Common myeloid progenitor, CD34-positive (primary cell): ENCODE results near the gene MPP7.

Experiments used
- CTCF ChIA-PET: fragments of 350-600 bp; sonication (Branson Sonifier 250); formaldehyde crosslinking; loops from one replicate; lab custom pipeline; 2021; ENCODE audit warnings: antibody characterized with exemption; lab: Charles Lee
- POLR2A ChIA-PET: fragments of 350-600 bp; sonication (Branson Sonifier 250); formaldehyde crosslinking; loops from one replicate; lab custom pipeline; 2021; ENCODE audit warnings: antibody characterized with exemption; lab: Charles Lee
- DNase-seq, 3 donors: peaks; one replicate each; pipeline versions ENCODE4 v3.0.0 to v3.0.0-alpha.2; 2013
- H3K27ac ChIP-seq, 2 experiments: 1 replicate in 1 of 2; 2 replicates in 1 of 2; pipeline ENCODE4 v1.7.0; 2013; ENCODE audit warnings: inconsistent platforms in 2 of 2, low read length in 2 of 2, mild to moderate bottlenecking in 2 of 2, low read depth in 1 of 2, moderate library complexity in 1 of 2; ENCODE audit not compliant: severe bottlenecking in 2 of 2, insufficient read depth in 1 of 2, poor library complexity in 1 of 2
- H3K27me3 ChIP-seq, 5 experiments: replicated peaks in 2 of 5; 1 replicate in 3 of 5; 2 replicates in 2 of 5; pipeline versions ENCODE4 v1.6.1 to v1.7.0; 2013; ENCODE audit warnings: low read length in 4 of 5, mild to moderate bottlenecking in 2 of 5, moderate library complexity in 2 of 5, inconsistent platforms in 1 of 5; ENCODE audit not compliant: insufficient read depth in 5 of 5, control insufficient read depth in 4 of 5
- H3K36me3 ChIP-seq, 4 experiments: 1 replicate in 2 of 4; 2 replicates in 2 of 4; pipeline versions ENCODE4 v1.6.1 to v1.7.0; 2013; ENCODE audit warnings: low read length in 3 of 4, control low read depth in 1 of 4, mild to moderate bottlenecking in 1 of 4; ENCODE audit not compliant: control insufficient read depth in 4 of 4, insufficient read depth in 4 of 4
- H3K4me1 ChIP-seq, 4 experiments: 1 replicate in 3 of 4; 2 replicates in 1 of 4; pipeline versions ENCODE4 v1.6.1 to v1.7.1; 2013; ENCODE audit warnings: low read length in 3 of 4, mild to moderate bottlenecking in 3 of 4, control low read depth in 1 of 4, inconsistent platforms in 1 of 4, moderate library complexity in 1 of 4; ENCODE audit not compliant: control insufficient read depth in 4 of 4, insufficient read depth in 4 of 4; ENCODE audit errors: control extremely low read depth in 1 of 4
- H3K4me3 ChIP-seq, 7 experiments: 1 replicate in 4 of 7; 2 replicates in 3 of 7; pipeline versions ENCODE4 v1.5.1 to v1.7.0; 2013; ENCODE audit warnings: mild to moderate bottlenecking in 7 of 7, low read length in 6 of 7, moderate library complexity in 6 of 7, inconsistent platforms in 2 of 7, low read depth in 2 of 7, control low read depth in 1 of 7; ENCODE audit not compliant: insufficient read depth in 4 of 7, control insufficient read depth in 1 of 7; ENCODE audit errors: extremely low read depth in 1 of 7
- H3K9me3 ChIP-seq, 5 experiments: 1 replicate in 4 of 5; 2 replicates in 1 of 5; pipeline versions ENCODE4 v1.6.1 to v1.7.1; 2013; ENCODE audit warnings: low read length in 4 of 5, mild to moderate bottlenecking in 2 of 5, inconsistent platforms in 1 of 5, low read depth in 1 of 5, moderate library complexity in 1 of 5; ENCODE audit not compliant: control insufficient read depth in 4 of 5, insufficient read depth in 2 of 5; ENCODE audit errors: control extremely low read depth in 1 of 5
- WGBS: methylation state at CpG from one replicate; pipeline ENCODE4 v1.1.5; 2013; ENCODE audit not compliant: insufficient coverage; 5-methylcytosine and 5-hydroxymethylcytosine counted together

MPP7 gene

DNA sequence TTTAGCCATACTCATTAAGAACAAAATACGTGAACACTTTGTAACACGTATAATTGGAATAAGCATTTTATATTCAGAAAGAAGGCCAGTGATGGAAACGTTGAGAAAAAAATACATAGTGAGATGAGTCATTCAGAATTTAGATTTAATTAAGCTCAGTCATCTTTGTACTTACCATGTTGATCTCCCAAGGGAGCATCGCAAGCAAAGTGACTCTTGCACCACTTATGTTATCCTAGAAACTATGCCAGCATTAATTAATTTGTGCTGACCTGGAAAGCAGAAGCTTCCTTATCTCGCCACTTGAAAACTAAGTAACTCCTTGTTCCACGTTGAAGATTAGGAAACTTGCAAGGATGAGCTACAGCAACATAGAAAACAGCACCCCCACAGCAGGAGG is 9.7 kb upstream of the MPP7 start:
- no peak for DNase-seq
- ChIA-PET CTCF (interaction anchor here (1.0 to 2.5 kb wide), 9 partner anchors 9 to 64 kb away, joined by 3 to 14 read pairs (median 4); partner anchors contain the start of gene MPP7), POLR2A (no interaction called here)
- Histone ChIP-seq H3K4me1 (peaks cover 0 to 2% (median under 1%) of the 10 kb centered on the region in 4 experiments), H3K27me3 (no peaks in the 10 kb centered on the region), H3K9me3 (no peaks in the 10 kb centered on the region), H3K27ac (no peak overlapping the region), H3K36me3 (no peaks in the 10 kb centered on the region), H3K4me3 (no peak overlapping the region)
- WGBS = 69% methylated on average over 3 of the region's 6 CpGs

DNA sequence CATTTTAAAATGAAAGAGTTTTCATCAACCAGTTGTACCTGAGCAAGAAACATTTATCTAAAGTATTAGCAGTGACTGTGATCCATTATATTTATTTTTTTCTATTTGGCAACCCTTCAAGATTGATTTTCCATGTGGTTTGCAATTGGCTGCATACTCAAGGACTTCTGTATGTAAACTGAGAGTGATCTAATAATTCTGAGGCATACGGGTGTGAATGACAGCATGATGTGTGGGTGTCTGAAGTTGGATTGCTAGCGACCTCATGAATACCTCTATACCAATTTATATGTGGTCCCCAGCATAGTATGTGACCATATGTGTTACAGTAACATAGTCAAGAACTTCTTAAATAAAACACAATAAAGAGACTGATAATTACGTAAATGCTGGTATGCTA is 8.2 kb upstream of the MPP7 start:
- Histone ChIP-seq H3K27me3 (no peaks in the 10 kb centered on the region), H3K36me3 (no peaks in the 10 kb centered on the region), H3K4me1 (no peaks in the 10 kb centered on the region), H3K4me3 (no peak overlapping the region), H3K9me3 (no peaks in the 10 kb centered on the region), H3K27ac (no peak overlapping the region)
- ChIA-PET CTCF (interaction anchor here (0.6 to 2.5 kb wide), 4 partner anchors 8 to 29 kb away, joined by 3 to 14 read pairs (median 6); partner anchors contain the start of gene MPP7), POLR2A (no interaction called here)
- DNase-seq = no peak
- WGBS = no CpG with 5 or more reads among the region's 3 CpGs

DNA sequence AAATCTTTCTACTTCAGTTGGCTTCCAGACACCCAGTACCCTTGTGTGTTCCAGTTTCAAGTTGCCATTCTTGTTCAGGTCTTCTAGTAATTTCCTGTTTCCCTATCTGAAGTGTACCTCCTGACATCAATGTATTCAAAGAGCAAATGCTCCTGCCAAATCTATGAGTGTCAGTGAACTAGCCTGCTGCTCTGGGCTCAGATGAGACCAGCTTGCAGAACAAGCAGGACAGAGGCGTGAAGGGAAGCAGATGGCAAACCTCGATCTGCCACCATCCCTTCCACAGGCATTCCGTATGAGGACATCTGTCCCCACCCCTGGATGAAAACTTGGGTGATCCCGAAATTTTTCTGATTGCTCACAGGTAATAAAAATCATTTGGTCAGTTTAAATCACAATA is 4.4 kb upstream of the MPP7 start:
- H3K36me3 ChIP-seq = no peaks in the 10 kb centered on the region
- H3K27me3 ChIP-seq = no peaks in the 10 kb centered on the region
- peaks cover 7 to 15% (median 13%) of the 10 kb centered on the region in 4 experiments for H3K4me1 ChIP-seq
- no peak for DNase-seq
- POLR2A ChIA-PET = no interaction called here
- H3K4me3 ChIP-seq = no peak overlapping the region
- no peaks in the 10 kb centered on the region for H3K9me3 ChIP-seq
- CTCF ChIA-PET = no interaction called here
- WGBS = 95% methylated on average over 2 of the region's 4 CpGs
- H3K27ac ChIP-seq = no peak overlapping the region

DNA sequence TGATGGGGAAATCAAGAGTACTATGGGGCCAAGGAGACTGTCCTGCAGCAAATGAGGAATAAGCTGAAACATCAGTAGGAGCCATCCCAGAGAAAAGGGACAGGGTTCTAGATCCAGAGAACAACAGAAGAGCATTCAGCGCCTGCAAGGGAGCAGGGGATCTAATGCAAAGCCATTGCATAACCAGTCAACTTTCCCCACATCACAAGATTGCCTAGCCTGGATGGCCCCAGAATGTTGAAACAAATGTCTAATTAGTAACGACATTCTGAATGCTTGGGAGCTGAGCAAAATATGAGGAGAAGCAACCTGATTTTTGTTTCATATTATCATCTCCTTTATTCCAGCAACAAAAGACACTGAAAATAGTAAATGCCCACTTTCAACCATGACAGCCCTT is 2.7 kb upstream of the MPP7 start:
- no CpG with 5 or more reads among the region's 2 CpGs for WGBS
- H3K4me1 ChIP-seq = peaks cover 15 to 24% (median 20%) of the 10 kb centered on the region in 4 experiments
- H3K36me3 ChIP-seq = no peaks in the 10 kb centered on the region
- ChIA-PET CTCF (interaction anchor here (0.5 to 1.2 kb wide), 4 partner anchors 12 to 75 kb away, joined by 3 to 6 read pairs (median 3); no protein-coding TSS in a partner anchor), POLR2A (no interaction called here)
- H3K9me3 ChIP-seq = no peaks in the 10 kb centered on the region
- no peaks in the 10 kb centered on the region for H3K27me3 ChIP-seq
- no peak for DNase-seq
- no peak overlapping the region for H3K4me3 ChIP-seq
- no peak overlapping the region for H3K27ac ChIP-seq

DNA sequence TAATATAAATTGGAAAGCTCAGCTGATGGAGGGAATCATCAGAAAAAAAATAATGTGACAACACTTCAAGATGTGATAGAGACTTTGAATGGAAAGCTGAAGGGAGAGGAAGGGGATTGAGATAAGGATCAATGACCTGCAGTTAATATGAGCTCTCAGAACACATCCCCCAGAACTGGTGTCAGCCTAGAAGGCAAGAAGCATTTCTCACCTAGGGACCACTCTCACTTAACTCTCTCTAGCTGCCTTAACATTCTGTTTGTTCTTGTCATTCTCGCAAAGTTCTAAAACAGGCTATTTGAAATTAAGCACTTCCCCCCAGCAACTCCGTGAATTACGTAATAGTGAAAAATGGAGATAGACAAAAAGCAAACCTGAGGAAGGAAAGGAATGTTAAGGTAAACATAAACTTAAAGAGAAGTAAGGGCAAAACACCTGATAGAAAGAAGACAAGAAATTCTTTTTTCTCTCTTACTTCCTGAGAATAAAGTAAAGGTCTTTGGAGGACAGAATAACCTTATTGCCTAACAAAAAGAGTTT is 1.2 kb upstream of the MPP7 start:
- peaks cover 15 to 25% (median 20%) of the 10 kb centered on the region in 4 experiments for H3K4me1 ChIP-seq
- H3K27ac ChIP-seq = no peak overlapping the region
- DNase-seq = peak in 2 of 3 donors; percentile 32 to 43
- no peaks in the 10 kb centered on the region for H3K36me3 ChIP-seq
- peak overlapping the region in 6 of 7 experiments; percentile 4 to 99 (median 92) for H3K4me3 ChIP-seq
- ChIA-PET CTCF (interaction anchor here (0.8 to 11.9 kb wide), 15 partner anchors 8 to 89 kb away, joined by 3 to 179 read pairs (median 11); no protein-coding TSS in a partner anchor), POLR2A (interaction anchor here (0.5 to 1.3 kb wide), 3 partner anchors 17 to 207 kb away, joined by 3 to 4 read pairs (median 3); no protein-coding TSS in a partner anchor)
- WGBS = no CpG with 5 or more reads among the region's 3 CpGs
- no peaks in the 10 kb centered on the region for H3K9me3 ChIP-seq
- H3K27me3 ChIP-seq = no peaks in the 10 kb centered on the region

DNA sequence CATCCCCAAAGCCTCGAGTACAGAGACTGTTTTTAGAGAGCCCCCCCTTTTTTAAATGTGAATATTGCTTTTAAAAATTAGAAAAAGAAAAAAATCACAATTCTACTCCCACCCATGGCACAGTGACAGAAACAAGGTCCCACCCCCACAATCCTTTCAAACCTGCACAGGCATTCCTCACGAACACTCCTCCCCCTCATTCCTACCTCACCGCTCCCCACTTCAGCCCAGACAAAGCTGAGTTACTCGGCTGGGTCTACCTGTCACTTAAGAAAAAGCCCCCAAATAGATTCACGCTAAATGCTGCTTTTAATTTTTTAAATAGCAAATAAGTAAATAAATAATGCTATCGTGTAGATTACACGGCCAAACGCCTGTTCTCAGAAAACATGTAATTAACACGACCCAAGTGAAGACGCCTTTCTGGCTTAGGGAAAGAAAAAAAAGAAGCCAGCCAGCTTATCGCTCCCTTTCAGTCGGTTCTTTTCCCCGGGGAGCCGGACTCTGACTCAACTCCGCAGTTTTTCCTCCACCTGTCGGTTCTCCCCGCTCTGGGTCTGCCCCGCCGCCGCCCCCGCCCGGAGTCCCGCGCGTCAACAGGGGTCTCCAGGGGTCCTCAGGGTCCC is 739 bp downstream of the MPP7 start:
- peaks cover 15 to 25% (median 20%) of the 10 kb centered on the region in 4 experiments for H3K4me1 ChIP-seq
- no peaks in the 10 kb centered on the region for H3K36me3 ChIP-seq
- H3K27me3 ChIP-seq = no peaks in the 10 kb centered on the region
- H3K9me3 ChIP-seq = no peaks in the 10 kb centered on the region
- peak in 1 of 3 donors; percentile 63 for DNase-seq
- ChIA-PET POLR2A (interaction anchor here (1.2 kb wide), 1 partner anchor 50 kb away, joined by 3 read pairs; no protein-coding TSS in a partner anchor), CTCF (interaction anchor here (0.9 to 11.9 kb wide), 17 partner anchors 10 to 91 kb away, joined by 3 to 179 read pairs (median 7); no protein-coding TSS in a partner anchor)
- WGBS = under 1% methylated on average over 12 of the region's 25 CpGs
- peak overlapping the region; percentile 64 to 81 for H3K27ac ChIP-seq
- peak overlapping the region; percentile 71 to 99 (median 85) for H3K4me3 ChIP-seq

DNA sequence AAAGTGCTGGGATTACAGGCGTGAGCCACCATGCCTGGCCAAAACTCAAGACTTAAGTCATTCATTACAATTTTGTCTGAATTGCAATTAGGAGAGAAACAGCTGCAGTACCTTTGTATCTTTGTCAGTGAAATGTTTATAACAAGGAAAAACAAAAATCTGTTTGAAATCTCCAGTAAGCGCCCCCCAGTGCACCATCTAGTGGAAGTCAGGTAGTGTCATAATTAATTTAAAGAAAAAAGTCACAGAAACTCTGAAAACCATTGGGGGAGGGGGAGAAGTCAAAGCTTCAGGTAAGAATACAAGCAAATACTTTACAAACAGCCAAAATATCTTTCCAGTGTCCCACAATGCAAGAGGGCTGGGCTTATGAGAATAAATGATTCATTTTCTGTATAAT is 2.8 kb downstream of the MPP7 start:
- WGBS = no CpG with 5 or more reads among the region's 2 CpGs
- H3K4me3 ChIP-seq = no peak overlapping the region
- H3K9me3 ChIP-seq = no peaks in the 10 kb centered on the region
- peaks cover 15 to 25% (median 19%) of the 10 kb centered on the region in 4 experiments for H3K4me1 ChIP-seq
- no peaks in the 10 kb centered on the region for H3K27me3 ChIP-seq
- no peaks in the 10 kb centered on the region for H3K36me3 ChIP-seq
- H3K27ac ChIP-seq = no peak overlapping the region
- peak; percentile 52 to 68 (median 63) for DNase-seq
- ChIA-PET CTCF (interaction anchor here (0.6 to 11.9 kb wide), 6 partner anchors 31 to 93 kb away, joined by 3 to 179 read pairs (median 23); no protein-coding TSS in a partner anchor), POLR2A (interaction anchor here (1.1 kb wide), 1 partner anchor 232 kb away, joined by 5 read pairs; no protein-coding TSS in a partner anchor)
